Mesenchymal stem cell (in vitro differentiated cells and primary cell): ENCODE measurements around the gene PDGFC.
A peak's percentile ranks its signal among the peaks of the same experiment; 100 is the strongest.

Source experiments
- DNase-seq: peaks from one replicate; pipeline ENCODE4 v3.0.0-alpha.2; 2013
- H2AFZ ChIP-seq: one replicate; pipeline ENCODE4 v1.6.1; 2013; ENCODE audit warnings: low read depth, mild to moderate bottlenecking, control low read depth, inconsistent platforms, low read length, moderate library complexity
- H2AK5ac ChIP-seq: 2 replicates; pipeline ENCODE4 v1.6.1; 2013; ENCODE audit warnings: low read length, moderate library complexity, mild to moderate bottlenecking, inconsistent platforms; ENCODE audit not compliant: severe bottlenecking
- H2BK120ac ChIP-seq: one replicate; pipeline ENCODE4 v1.6.1; 2013; ENCODE audit warnings: low read depth, mild to moderate bottlenecking, inconsistent platforms, low read length, moderate library complexity
- H2BK12ac ChIP-seq, 2 experiments: one replicate each; pipeline ENCODE4 v1.6.1; 2013; ENCODE audit warnings: inconsistent platforms in 2 of 2, low read length in 2 of 2, mild to moderate bottlenecking in 2 of 2, moderate library complexity in 2 of 2, control low read depth in 1 of 2
- H2BK15ac ChIP-seq: one replicate; pipeline ENCODE4 v1.6.1; 2013; ENCODE audit warnings: mild to moderate bottlenecking, low read depth, inconsistent platforms; ENCODE audit not compliant: poor library complexity, severe bottlenecking
- H2BK5ac ChIP-seq: 2 replicates; pipeline ENCODE4 v1.6.1; 2013; ENCODE audit warnings: low read depth, mild to moderate bottlenecking, low read length, control low read depth, inconsistent platforms; ENCODE audit not compliant: poor library complexity, severe bottlenecking
- H3K14ac ChIP-seq, 2 experiments: one replicate each; pipeline ENCODE4 v1.6.1; 2013; ENCODE audit warnings: inconsistent platforms in 2 of 2, low read length in 2 of 2, control low read depth in 1 of 2, mild to moderate bottlenecking in 1 of 2, moderate library complexity in 1 of 2
- H3K18ac ChIP-seq, 2 experiments: one replicate each; pipeline ENCODE4 v1.6.1; 2013; ENCODE audit warnings: inconsistent platforms in 2 of 2, low read length in 2 of 2, control low read depth in 1 of 2, low read depth in 1 of 2, mild to moderate bottlenecking in 1 of 2
- H3K23ac ChIP-seq, 2 experiments: one replicate each; pipeline ENCODE4 v1.6.1; 2013; ENCODE audit warnings: inconsistent platforms in 2 of 2, low read length in 2 of 2, mild to moderate bottlenecking in 2 of 2, moderate library complexity in 2 of 2, control low read depth in 1 of 2
- H3K27ac ChIP-seq: 2 replicates; pipeline ENCODE4 v1.5.1; 2013; ENCODE audit warnings: mild to moderate bottlenecking, moderate library complexity, low read length, control low read depth, inconsistent platforms; ENCODE audit not compliant: poor library complexity, severe bottlenecking
- H3K27me3 ChIP-seq, 2 experiments: 2 replicates each; pipeline versions ENCODE4 v1.6.1 to v1.7.0; 2013; ENCODE audit warnings: low read length in 2 of 2, mild to moderate bottlenecking in 2 of 2, moderate library complexity in 2 of 2, control low read depth in 1 of 2, inconsistent platforms in 1 of 2; ENCODE audit not compliant: control insufficient read depth in 1 of 2, insufficient read depth in 1 of 2
- H3K36me3 ChIP-seq, 2 experiments: 2 replicates each; pipeline versions ENCODE4 v1.6.1 to v1.7.0; 2013; ENCODE audit warnings: low read length in 2 of 2, control low read depth in 1 of 2, inconsistent platforms in 1 of 2, low read depth in 1 of 2, mild to moderate bottlenecking in 1 of 2; ENCODE audit not compliant: insufficient read depth in 2 of 2, control insufficient read depth in 1 of 2
- H3K4ac ChIP-seq, 2 experiments: one replicate each; pipeline ENCODE4 v1.6.1; 2013; ENCODE audit warnings: inconsistent platforms in 2 of 2, low read length in 2 of 2, mild to moderate bottlenecking in 2 of 2, moderate library complexity in 2 of 2, control low read depth in 1 of 2, low read depth in 1 of 2
- H3K4me1 ChIP-seq: 2 replicates; pipeline ENCODE4 v1.6.1; 2013; ENCODE audit warnings: low read depth, low read length, control low read depth; ENCODE audit not compliant: control insufficient read depth, insufficient read depth
- H3K4me2 ChIP-seq: 2 replicates; pipeline ENCODE4 v1.6.1; 2013; ENCODE audit warnings: low read length, mild to moderate bottlenecking, inconsistent platforms; ENCODE audit not compliant: poor library complexity, severe bottlenecking
- H3K4me3 ChIP-seq, 2 experiments: 2 replicates each; pipeline versions ENCODE4 v1.5.1 to v1.7.0; 2013; ENCODE audit warnings: low read length in 2 of 2, mild to moderate bottlenecking in 2 of 2, control low read depth in 1 of 2, low read depth in 1 of 2; ENCODE audit not compliant: insufficient read depth in 1 of 2
- H3K79me1 ChIP-seq: replicated peaks from 2 replicates; pipeline ENCODE4 v1.6.1; 2013; ENCODE audit warnings: mild to moderate bottlenecking, control low read depth, low read length, inconsistent platforms; ENCODE audit not compliant: poor library complexity, severe bottlenecking
- H3K9ac ChIP-seq: 2 replicates; pipeline ENCODE4 v1.7.0; 2013; ENCODE audit warnings: mild to moderate bottlenecking, low read length, moderate library complexity
- H3K9me3 ChIP-seq: 2 replicates; pipeline ENCODE4 v1.7.0; 2013; ENCODE audit warnings: mild to moderate bottlenecking, low read length; ENCODE audit not compliant: control insufficient read depth
- H4K8ac ChIP-seq: one replicate; pipeline ENCODE4 v1.6.1; 2013; ENCODE audit warnings: inconsistent platforms, mild to moderate bottlenecking, low read length, moderate library complexity
- H4K91ac ChIP-seq: one replicate; pipeline ENCODE4 v1.6.1; 2013; ENCODE audit warnings: mild to moderate bottlenecking, low read length, inconsistent platforms
- WGBS: methylation state at CpG from one replicate; pipeline ENCODE4 v1.1.7; 2013; ENCODE audit warnings: mixed read lengths; 5-methylcytosine and 5-hydroxymethylcytosine counted together

The PDGFC gene

GRCh38 chr4:156764145-156764544, 207.5 kb downstream of the PDGFC start:
- no peak overlapping the region for H3K27ac ChIP-seq
- H3K27me3 ChIP-seq, result no peaks in the 10 kb centered on the region
- H4K91ac ChIP-seq, result no peak overlapping the region
- H3K4me2 ChIP-seq, result no peak overlapping the region
- no peak overlapping the region for H2AFZ ChIP-seq
- H3K9ac ChIP-seq, result peak overlapping the region; percentile 51
- H2AK5ac ChIP-seq, result no peak overlapping the region
- no peak overlapping the region for H3K14ac ChIP-seq
- no peak overlapping the region for H2BK120ac ChIP-seq
- no peak overlapping the region for H2BK15ac ChIP-seq
- peaks cover 6 to 43% of the 10 kb centered on the region in 2 experiments for H3K36me3 ChIP-seq
- H4K8ac ChIP-seq, result no peak overlapping the region
- H2BK5ac ChIP-seq, result no peak overlapping the region
- no peak overlapping the region for H3K4ac ChIP-seq
- no peak overlapping the region for H2BK12ac ChIP-seq
- H3K18ac ChIP-seq, result no peak overlapping the region
- H3K4me1 ChIP-seq, result peaks cover 2% of the 10 kb centered on the region
- H3K9me3 ChIP-seq, result no peaks in the 10 kb centered on the region
- H3K79me1 ChIP-seq, result peaks cover 6% of the 10 kb centered on the region
- DNase-seq, result peak; percentile 47
- H3K4me3 ChIP-seq, result no peak overlapping the region
- no CpG with 5 or more reads among the region's 2 CpGs for WGBS
- H3K23ac ChIP-seq, result no peak overlapping the region

- no peaks in the 10 kb centered on the region for H3K9me3 ChIP-seq
- no peak overlapping the region for H3K4me3 ChIP-seq
- no peaks in the 10 kb centered on the region for H3K27me3 ChIP-seq
- peaks cover 6% of the 10 kb centered on the region for H3K79me1 ChIP-seq
- H2BK5ac ChIP-seq, result no peak overlapping the region
- no peak overlapping the region for H3K4ac ChIP-seq
- 100% methylated on average over 2 of the region's 2 CpGs for WGBS
- DNase-seq, result no peak
- no peak overlapping the region for H2BK120ac ChIP-seq
- no peak overlapping the region for H4K8ac ChIP-seq
- H2AFZ ChIP-seq, result no peak overlapping the region
- peak overlapping the region; percentile 5 for H3K27ac ChIP-seq
- H2BK12ac ChIP-seq, result no peak overlapping the region
- H3K14ac ChIP-seq, result no peak overlapping the region
- H4K91ac ChIP-seq, result no peak overlapping the region
- peaks cover 6 to 48% of the 10 kb centered on the region in 2 experiments for H3K36me3 ChIP-seq
- no peak overlapping the region for H3K18ac ChIP-seq
- peaks cover 2% of the 10 kb centered on the region for H3K4me1 ChIP-seq
- no peak overlapping the region for H3K23ac ChIP-seq
- peak overlapping the region; percentile 51 for H3K9ac ChIP-seq
- no peak overlapping the region for H3K4me2 ChIP-seq
- no peak overlapping the region for H2AK5ac ChIP-seq
- no peak overlapping the region for H2BK15ac ChIP-seq
Observed at GRCh38 chr4:156763511-156763910, 208.1 kb downstream of the PDGFC start.

GRCh38 chr4:156762851-156763250, 208.7 kb downstream of the PDGFC start:
- no peak overlapping the region for H3K4me2 ChIP-seq
- H4K8ac ChIP-seq, result peak overlapping the region; percentile 96
- H3K4ac ChIP-seq, result peak overlapping the region; percentile 79 to 91
- peaks cover 8% of the 10 kb centered on the region for H3K79me1 ChIP-seq
- no peak overlapping the region for H3K9ac ChIP-seq
- peak overlapping the region; percentile 80 for H2BK15ac ChIP-seq
- H3K23ac ChIP-seq, result peak overlapping the region in 1 of 2 experiments; percentile 83
- peak overlapping the region; percentile 37 to 79 for H3K18ac ChIP-seq
- H3K36me3 ChIP-seq, result peaks cover 6 to 49% of the 10 kb centered on the region in 2 experiments
- peak overlapping the region; percentile 77 to 82 for H2BK12ac ChIP-seq
- peak overlapping the region in 1 of 2 experiments; percentile 96 for H3K14ac ChIP-seq
- H3K27me3 ChIP-seq, result no peaks in the 10 kb centered on the region
- peak overlapping the region; percentile 90 for H2AK5ac ChIP-seq
- peak overlapping the region; percentile 52 for H4K91ac ChIP-seq
- H3K4me3 ChIP-seq, result no peak overlapping the region
- no peaks in the 10 kb centered on the region for H3K9me3 ChIP-seq
- H3K4me1 ChIP-seq, result peaks cover 2% of the 10 kb centered on the region
- DNase-seq, result no peak
- H2BK5ac ChIP-seq, result peak overlapping the region; percentile 53
- no peak overlapping the region for H2BK120ac ChIP-seq
- 79% methylated on average over 8 of the region's 8 CpGs for WGBS
- H2AFZ ChIP-seq, result no peak overlapping the region
- peak overlapping the region; percentile 50 for H3K27ac ChIP-seq

GRCh38 chr4:156756118-156756517, 215.5 kb downstream of the PDGFC start:
- H3K23ac ChIP-seq, result no peak overlapping the region
- H2BK120ac ChIP-seq, result no peak overlapping the region
- no peak overlapping the region for H3K4ac ChIP-seq
- H4K91ac ChIP-seq, result no peak overlapping the region
- no peaks in the 10 kb centered on the region for H3K4me1 ChIP-seq
- no peaks in the 10 kb centered on the region for H3K9me3 ChIP-seq
- no peak overlapping the region for H2AFZ ChIP-seq
- peaks cover 3 to 18% of the 10 kb centered on the region in 2 experiments for H3K36me3 ChIP-seq
- no peak overlapping the region for H3K18ac ChIP-seq
- no peak overlapping the region for H2AK5ac ChIP-seq
- no peak overlapping the region for H3K27ac ChIP-seq
- H4K8ac ChIP-seq, result no peak overlapping the region
- H3K4me3 ChIP-seq, result no peak overlapping the region
- peaks cover 5% of the 10 kb centered on the region for H3K79me1 ChIP-seq
- H3K27me3 ChIP-seq, result no peaks in the 10 kb centered on the region
- DNase-seq, result no peak
- H3K14ac ChIP-seq, result no peak overlapping the region
- H3K9ac ChIP-seq, result no peak overlapping the region
- H3K4me2 ChIP-seq, result no peak overlapping the region
- H2BK5ac ChIP-seq, result no peak overlapping the region
- H2BK12ac ChIP-seq, result no peak overlapping the region
- H2BK15ac ChIP-seq, result no peak overlapping the region
